Measurements from ENCODE around the gene PYDC2.
"Not testable (repeated sequence)": the region's sequence is repeated elsewhere in the genome, so short reads cannot be mapped to it uniquely, and the experiment has no call there.

Gene PYDC2

DNA sequence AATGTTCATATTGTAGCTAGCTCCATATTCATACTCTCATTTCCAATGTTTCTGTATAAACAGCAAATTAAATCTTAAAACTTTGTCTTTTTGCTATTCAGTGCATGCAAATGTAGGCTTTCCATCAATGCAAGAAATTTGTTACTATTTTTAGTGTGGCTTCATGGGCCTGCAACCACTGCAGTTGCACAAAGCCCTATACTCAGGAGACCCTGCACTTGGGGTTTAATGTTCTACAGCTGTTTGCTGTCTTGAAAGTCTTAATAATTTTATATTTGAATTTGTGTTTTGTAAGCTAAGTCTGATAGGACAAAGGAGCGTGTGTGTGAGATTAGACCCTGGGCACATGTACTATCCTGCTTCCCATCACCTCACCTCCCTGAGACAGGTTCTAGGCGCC, 9.6 kb downstream of the PYDC2 start:
- DNase-seq: no peak

DNA sequence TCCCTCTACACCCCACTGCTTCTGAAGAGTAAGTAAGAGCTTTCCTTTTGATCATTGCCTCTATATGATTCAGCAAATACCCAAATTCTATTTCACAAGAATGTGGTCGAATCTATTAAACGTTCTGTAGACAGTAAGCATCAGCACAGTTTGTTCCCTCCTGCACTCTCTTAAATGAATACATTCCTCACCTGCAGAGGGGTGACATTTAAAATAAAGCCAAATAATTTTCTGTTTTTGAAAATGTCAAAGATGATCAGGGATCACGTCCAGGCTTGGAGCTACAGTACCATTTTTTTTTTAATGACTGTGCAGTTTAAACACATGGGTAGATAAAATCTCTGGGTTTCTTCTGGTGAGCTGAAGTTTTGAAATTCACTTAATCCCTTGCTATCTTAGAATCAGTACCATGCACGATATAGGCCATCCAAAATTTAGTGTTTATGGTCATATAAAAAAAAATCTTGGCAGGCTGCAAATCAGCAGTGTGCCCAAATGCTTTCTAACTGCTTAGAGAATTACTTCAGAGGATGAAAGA, 12.8 kb downstream of the PYDC2 start:
- DNase-seq: no peak

DNA sequence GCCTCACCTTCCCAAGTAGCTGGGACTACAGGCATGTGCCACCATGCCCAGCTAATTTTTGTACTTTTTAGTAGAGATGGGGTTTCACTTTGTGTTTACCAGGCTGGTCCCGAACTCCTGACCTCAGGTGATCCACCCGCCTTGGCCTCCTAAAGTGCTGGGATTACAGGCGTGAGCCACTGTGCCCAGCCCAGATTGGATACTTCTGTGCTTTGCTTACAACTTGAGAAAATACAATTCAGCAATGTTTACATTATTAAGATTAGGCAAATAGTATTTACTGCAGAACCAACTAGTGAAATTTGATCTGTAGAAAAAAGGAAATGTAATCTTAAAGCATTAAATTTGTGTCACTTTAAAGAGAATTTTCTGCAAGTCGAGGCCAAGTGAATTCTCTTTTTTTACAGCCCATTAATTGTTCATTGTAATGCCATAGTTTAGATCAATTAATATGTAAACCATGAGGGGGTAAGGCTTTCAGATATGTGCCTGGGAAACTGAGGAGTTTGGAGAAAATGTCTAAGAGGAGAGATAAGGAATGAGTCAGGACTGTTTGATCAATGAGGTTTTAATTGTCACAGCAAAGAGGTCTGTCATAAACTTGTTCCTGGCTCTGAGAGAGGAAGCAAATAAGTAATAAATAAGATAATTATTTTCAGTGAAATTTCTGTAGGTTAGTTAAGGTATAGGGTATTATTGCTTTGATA, 15.3 kb downstream of the PYDC2 start:
- no peak for DNase-seq

DNA sequence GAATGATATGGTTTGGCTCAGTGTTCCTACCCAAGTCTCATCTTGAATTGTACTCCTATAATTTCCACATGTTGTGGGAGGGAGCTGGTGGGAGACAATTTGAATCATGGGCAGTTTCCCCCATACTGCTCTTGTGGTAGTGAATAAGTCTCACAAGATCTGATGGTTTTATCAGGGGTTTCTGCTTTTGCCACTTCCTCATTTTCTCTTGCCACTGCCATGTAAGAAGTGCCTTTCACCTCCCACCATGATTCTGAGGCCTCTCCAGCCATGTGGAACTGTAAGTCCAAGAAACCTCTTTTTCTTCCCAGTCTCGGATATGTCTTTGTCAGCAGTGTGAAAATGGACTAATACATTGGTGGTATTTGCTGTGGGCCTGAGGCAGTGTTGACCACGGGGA, 23.0 kb downstream of the PYDC2 start:
- not testable (repeated sequence) for DNase-seq

DNA sequence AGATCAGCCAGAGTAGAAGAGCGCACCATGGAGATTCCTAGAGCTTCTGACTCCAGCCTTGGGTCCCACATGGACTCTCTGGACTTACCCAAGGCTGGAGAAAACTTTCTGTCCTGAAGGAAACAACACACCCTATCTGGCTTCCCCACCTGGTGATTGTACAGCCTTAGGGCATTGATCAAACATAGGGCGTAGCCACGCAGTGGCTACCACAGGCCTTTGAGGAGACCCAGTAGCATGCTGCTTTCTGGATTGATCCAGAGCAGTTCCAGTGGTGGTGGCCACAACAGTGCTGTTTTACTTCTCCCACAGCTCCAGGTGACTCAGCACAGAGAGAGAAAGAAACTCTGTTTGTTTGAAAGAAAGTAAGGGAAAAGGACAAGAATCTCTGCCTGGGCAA, 23.5 kb downstream of the PYDC2 start:
- no peak for DNase-seq

DNA sequence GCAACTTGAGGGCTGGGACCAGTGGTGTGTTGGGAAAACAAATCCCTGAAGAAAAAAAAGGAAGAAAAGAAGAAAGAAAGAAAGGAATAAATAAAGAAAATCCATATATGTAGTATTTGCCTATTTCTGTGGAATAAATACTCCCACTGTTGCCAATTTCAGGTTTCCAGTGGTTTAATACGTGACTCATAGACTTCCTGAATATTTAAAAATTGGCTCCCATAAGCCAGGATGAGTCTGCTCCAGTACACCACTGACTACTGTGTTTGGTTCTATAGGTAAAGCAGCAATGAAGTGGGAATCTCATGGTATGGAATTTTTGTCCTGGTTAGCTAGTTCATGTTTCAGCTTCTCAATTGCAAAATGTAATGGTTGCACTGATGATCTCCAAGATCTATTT, 31.6 kb downstream of the PYDC2 start:
- DNase-seq: no peak

DNA sequence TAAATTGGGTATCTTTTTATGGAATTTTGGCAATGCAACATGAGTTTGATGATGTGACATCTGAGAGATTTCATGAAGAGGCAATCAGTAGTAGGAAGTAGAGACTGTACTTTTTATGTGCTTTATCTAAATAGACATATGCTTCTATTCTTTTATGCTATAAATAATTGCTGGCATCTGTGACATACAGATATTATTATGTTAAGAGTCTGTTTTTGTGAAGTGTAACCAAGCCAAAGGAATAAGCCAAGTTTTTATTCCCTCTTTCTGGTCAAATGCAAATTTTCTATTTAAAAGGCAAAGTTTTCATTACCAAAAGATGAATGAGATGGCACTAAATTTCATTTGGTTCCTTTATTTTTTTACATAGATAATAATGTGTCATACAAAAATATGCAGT, 32.4 kb downstream of the PYDC2 start:
- DNase-seq: no peak

DNA sequence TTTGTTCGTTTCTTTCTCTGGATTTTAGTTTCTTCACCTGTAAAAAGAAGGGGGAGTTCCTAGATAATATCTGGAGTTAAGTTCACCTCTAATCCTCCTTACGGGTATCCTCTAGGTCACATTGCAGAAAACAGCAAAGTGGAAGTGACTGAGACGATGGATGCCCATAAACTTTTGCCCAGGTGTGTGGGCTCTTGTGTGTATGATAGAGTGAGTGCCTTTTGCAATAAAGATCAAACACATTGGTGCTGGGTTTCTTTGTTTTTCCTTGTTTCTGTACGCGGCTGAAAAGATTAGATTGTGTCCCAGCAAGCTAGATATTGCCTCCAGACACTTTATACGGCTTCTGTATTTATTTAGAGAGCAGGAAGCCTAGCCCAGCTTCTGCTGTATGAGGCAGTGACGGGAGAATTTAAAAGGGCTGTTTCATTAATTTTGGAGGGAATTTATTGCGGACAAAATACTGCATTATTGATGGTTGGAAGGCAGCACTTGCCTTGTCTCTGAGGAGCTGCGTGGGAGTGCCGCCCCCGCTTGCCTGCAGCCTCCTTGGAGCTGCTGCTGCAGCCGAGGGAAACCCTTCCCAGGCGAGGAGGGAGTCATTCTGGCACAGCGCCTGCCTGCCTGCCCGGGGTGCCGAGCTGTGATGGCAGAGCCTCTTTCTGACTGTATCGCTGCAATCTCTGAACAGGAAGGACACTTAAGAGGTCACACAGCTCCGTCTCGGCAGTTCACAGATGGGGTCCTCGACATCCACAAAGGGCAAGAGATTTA, 38.5 kb downstream of the PYDC2 start:
- peak; percentile 89 for DNase-seq

DNA sequence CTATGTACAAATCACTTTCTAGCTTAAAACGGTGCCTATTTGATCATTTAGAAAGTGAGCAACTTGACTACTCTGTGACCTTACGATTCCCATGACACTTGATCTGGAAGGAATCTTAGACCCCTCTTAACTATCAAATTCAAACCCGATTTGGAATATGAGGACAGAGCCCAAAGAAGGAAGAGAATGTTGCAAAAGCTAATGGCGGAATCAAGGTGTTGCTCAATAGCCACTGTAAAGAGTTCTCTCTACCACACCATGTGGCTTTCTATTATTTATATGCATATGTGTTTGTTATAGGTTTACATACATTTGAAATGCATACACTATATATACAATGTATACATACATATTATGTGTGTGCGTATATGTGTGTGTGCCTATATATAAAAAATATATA, 39.9 kb downstream of the PYDC2 start:
- no peak for DNase-seq

DNA sequence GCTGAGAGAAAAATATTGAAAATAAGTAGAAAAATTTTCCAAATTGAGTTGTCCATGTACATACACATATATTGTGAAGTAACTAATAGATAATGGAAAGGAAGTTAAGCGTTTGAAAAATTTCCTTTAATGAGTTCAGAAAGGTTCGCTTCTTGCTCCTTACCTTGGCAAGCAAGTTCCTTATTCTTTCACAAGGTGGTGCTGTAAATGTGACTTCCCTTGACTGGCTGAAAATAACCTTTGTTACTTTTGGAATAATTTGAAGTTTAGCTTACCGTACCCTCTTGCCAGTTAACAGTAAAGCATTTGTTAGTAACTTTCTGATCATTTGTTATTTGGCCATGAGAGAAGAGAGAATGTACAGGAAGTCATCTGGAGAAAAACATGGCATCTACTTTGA, 41.6 kb downstream of the PYDC2 start:
- DNase-seq: no peak

DNA sequence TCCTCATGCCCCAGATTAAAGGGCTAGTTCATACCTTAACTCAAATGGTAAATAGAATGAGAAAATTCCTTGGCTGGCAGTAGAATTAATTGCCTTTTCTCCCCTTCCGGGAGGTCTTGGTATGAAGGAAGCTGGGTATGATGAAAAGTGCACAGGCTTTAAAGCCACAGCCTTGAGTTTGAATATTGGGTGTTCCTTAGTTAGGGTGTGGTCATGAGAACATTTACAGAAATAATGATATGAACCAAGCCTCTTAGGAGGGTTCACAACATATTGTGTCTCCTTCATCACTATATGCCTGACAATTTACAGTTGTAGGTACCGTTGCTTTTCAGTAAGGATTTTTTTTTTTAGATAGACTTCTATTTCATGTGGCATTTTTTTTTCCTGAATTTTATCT, 48.1 kb downstream of the PYDC2 start:
- no peak for DNase-seq
